HCT116 (cell line): ENCODE measurements around the gene RBM19. TPM values are rescaled to one million over a fixed set of nuclear protein-coding genes. Genes with fewer than 3 reads are reported as not detected.
"Not testable (repeated sequence)": the region's sequence is repeated elsewhere in the genome, so short reads cannot be mapped to it uniquely, and the experiment has no call there.

Experiments used
- ATAC-seq: fragments of 200-7000 bp; cut with Tn5 transposase; 2 replicates; pipeline ENCODE4 v1.9.1; 2020; ENCODE audit warnings: mild to moderate bottlenecking, moderate library complexity
- BruUV-seq: library from RNA; stranded (reverse); fragments of 400-500 nt; replicated peaks from 2 replicates; lab custom pipeline; 2021; lab: Mats Ljungman, UMichigan
- CTCF ChIA-PET: fragments of 300-600 bp; sonication (Branson Sonifier 250); formaldehyde crosslinking; loops from one replicate; lab custom pipeline; 2021; ENCODE audit warnings: antibody characterized with exemption; lab: Charles Lee
- POLR2A ChIA-PET: fragments of 300-600, 350-600 bp; sonication (Branson Sonifier 250); formaldehyde crosslinking; loops from one replicate; lab custom pipeline; 2021; ENCODE audit warnings: antibody characterized with exemption; lab: Charles Lee
- RAD21 ChIA-PET, 2 experiments: fragments of 300-600 bp; sonication (Branson Sonifier 250); formaldehyde crosslinking; loops; one replicate each; lab custom pipeline; 2023; ENCODE audit warnings: low total read pairs in 2 of 2; ENCODE audit not compliant: uncharacterized antibody in 2 of 2, unreplicated experiment in 2 of 2, low non-redundant PET in 1 of 2; lab: Charles Lee
- DNase-seq: peaks from one replicate; pipeline ENCODE4 v3.0.0-alpha.2; 2010; ENCODE audit warnings: low read depth, low spot score
- H2AFZ ChIP-seq: fragments of 200-600 bp; shearing (Covaris generic), sonication (generic); 2 replicates; pipeline ENCODE4 v1.6.1; 2017; ENCODE audit warnings: low read depth, mixed run types, mixed read lengths, antibody characterized with exemption, low read length; ENCODE audit not compliant: poor library complexity, severe bottlenecking
- H3K27ac ChIP-seq: 2 replicates; pipeline ENCODE4 v1.5.1; 2012; ENCODE audit warnings: low read depth, low read length
- H3K27me3 ChIP-seq: fragments of 200-600 bp; sonication (generic); 2 replicates; pipeline ENCODE4 v1.6.1; 2016; ENCODE audit warnings: mixed run types, low read length, mixed read lengths; ENCODE audit not compliant: insufficient read depth
- H3K36me3 ChIP-seq, 2 experiments: fragments of 200-500 bp in 1 of 2; fragments of 200-600 bp in 1 of 2; sonication (Bioruptor generic) in 1 of 2; sonication (generic) in 1 of 2; 2 replicates each; pipeline versions ENCODE4 v1.5.1 to v1.6.1; 2014 to 2016; ENCODE audit warnings: low read length in 2 of 2, inconsistent platforms in 1 of 2, mixed read lengths in 1 of 2, mixed run types in 1 of 2; ENCODE audit not compliant: insufficient read depth in 2 of 2, control insufficient read depth in 1 of 2
- H3K4me1 ChIP-seq, 2 experiments: fragments of 200-600 bp in 1 of 2; sonication (generic) in 1 of 2; 2 replicates each; pipeline versions ENCODE4 v1.5.1 to v1.6.1; 2012 to 2017; ENCODE audit warnings: low read length in 2 of 2, inconsistent platforms in 1 of 2, mild to moderate bottlenecking in 1 of 2, mixed read lengths in 1 of 2, mixed run types in 1 of 2, moderate library complexity in 1 of 2; ENCODE audit not compliant: insufficient read depth in 2 of 2, control insufficient read depth in 1 of 2
- H3K4me2 ChIP-seq: fragments of 200-600 bp; sonication (generic); 2 replicates; pipeline ENCODE4 v1.6.1; 2017; ENCODE audit warnings: mixed run types, low read length, mixed read lengths
- H3K4me3 ChIP-seq, 2 experiments: fragments of 200-600 bp in 1 of 2; sonication (generic) in 1 of 2; replicated peaks in 1 of 2; 2 replicates each; pipeline ENCODE4 v1.5.1; 2011 to 2016; ENCODE audit warnings: low read length in 2 of 2, control low read depth in 1 of 2, low read depth in 1 of 2, mild to moderate bottlenecking in 1 of 2, mixed read lengths in 1 of 2, mixed run types in 1 of 2
- H3K79me2 ChIP-seq: fragments of 200-600 bp; sonication (generic); 2 replicates; pipeline ENCODE4 v1.6.1; 2017; ENCODE audit warnings: mild to moderate bottlenecking, mixed run types, low read length, moderate library complexity, mixed read lengths; ENCODE audit not compliant: insufficient read depth
- H3K9ac ChIP-seq: fragments of 200-600 bp; sonication (generic); 2 replicates; pipeline ENCODE4 v1.6.1; 2016; ENCODE audit warnings: low read length, mixed read lengths
- H3K9me2 ChIP-seq: fragments of 200-600 bp; sonication (generic), shearing (Covaris generic); 2 replicates; pipeline ENCODE4 v1.6.1; 2017; ENCODE audit warnings: mixed run types, mild to moderate bottlenecking, moderate library complexity; ENCODE audit not compliant: insufficient read depth
- H3K9me3 ChIP-seq, 2 experiments: fragments of 200-500 bp in 1 of 2; fragments of 200-600 bp in 1 of 2; sonication (Bioruptor generic) in 1 of 2; sonication (generic) in 1 of 2; 2 replicates each; pipeline ENCODE4 v1.6.1; 2014 to 2017; ENCODE audit warnings: low read length in 2 of 2, mixed read lengths in 2 of 2, inconsistent platforms in 1 of 2, low read depth in 1 of 2, mild to moderate bottlenecking in 1 of 2, mixed run types in 1 of 2, moderate library complexity in 1 of 2; ENCODE audit not compliant: control insufficient read depth in 1 of 2, insufficient read depth in 1 of 2
- H4K20me1 ChIP-seq: fragments of 200-600 bp; sonication (generic), shearing (Covaris generic); 2 replicates; pipeline ENCODE4 v1.6.1; 2017; ENCODE audit warnings: mixed run types, mild to moderate bottlenecking, moderate library complexity; ENCODE audit not compliant: insufficient read depth
- EZH2phosphoT487 ChIP-seq: fragments of 200-600 bp; IDR thresholded peaks from 2 replicates; pipeline ENCODE4 v1.6.1; 2018; ENCODE audit warnings: antibody characterized with exemption, borderline replicate concordance
- JUND ChIP-seq: IDR thresholded peaks from 2 replicates; pipeline ENCODE4 v1.6.1; 2012
- POLR2AphosphoS5 ChIP-seq: IDR thresholded peaks from 2 replicates; pipeline ENCODE4 v1.6.1; 2011; ENCODE audit warnings: mild to moderate bottlenecking, low read depth, low read length, moderate library complexity
- RAD21 ChIP-seq: IDR thresholded peaks from 2 replicates; pipeline ENCODE4 v1.6.1; 2012; ENCODE audit warnings: low read depth, mild to moderate bottlenecking
- SP1 ChIP-seq: IDR thresholded peaks from 2 replicates; pipeline ENCODE4 v1.6.1; 2012; ENCODE audit warnings: low read depth
- YY1 ChIP-seq: IDR thresholded peaks from 2 replicates; pipeline ENCODE4 v1.6.1; 2011; ENCODE audit warnings: low read length, low read depth, moderate library complexity, mild to moderate bottlenecking; ENCODE audit not compliant: insufficient replicate concordance; ENCODE audit errors: extremely low read depth
- intact Hi-C: fragments of 100-400 bp; cut with micrococcal nuclease; formaldehyde crosslinking; loops from 2 replicates; pipeline ENCODE4 v1.10.0; 2022
- total RNA-seq: library from RNA; stranded (reverse); gene quantifications from one replicate; pipeline ENCODE4 v1.2.1, GENCODE V29; 2021; ENCODE audit not compliant: unreplicated experiment
- TF ChIP-seq, protein P1 (sequence below), 3 experiments: fragments of 200-600 bp in 1 of 3; sonication (generic) in 1 of 3; IDR thresholded peaks in 2 of 3; conservative IDR thresholded peaks in 1 of 3; 2 replicates each; pipeline ENCODE4 v1.5.1; 2012 to 2017; ENCODE audit warnings: low read depth in 2 of 3, low read length in 2 of 3, antibody characterized with exemption in 1 of 3, borderline replicate concordance in 1 of 3, control low read depth in 1 of 3, mild to moderate bottlenecking in 1 of 3, mixed read lengths in 1 of 3, mixed run types in 1 of 3, moderate library complexity in 1 of 3; ENCODE audit not compliant: insufficient read depth in 1 of 3

Gene RBM19
- total RNA-seq, 1 experiment from 2014 or later: 30.7 TPM

DNA sequence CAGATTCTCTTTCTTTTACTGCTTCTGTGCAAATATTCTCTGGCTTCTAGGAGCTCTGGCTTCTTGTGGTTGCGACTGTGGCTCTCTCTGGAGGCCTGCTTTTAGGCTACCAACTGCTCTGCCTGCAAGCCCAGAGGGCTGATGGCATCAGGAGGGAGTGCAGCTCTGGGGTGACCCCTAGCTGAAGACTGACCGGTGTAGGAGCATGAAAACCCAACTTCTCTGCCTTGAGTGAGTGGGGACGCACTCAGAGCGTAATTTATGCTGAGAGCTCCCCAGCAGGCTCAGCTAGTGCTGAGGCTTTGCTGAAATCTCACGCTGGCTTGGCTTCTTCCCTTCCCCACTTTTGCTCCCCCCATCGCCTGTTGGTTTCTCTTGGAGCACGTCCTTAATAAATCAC, 29.9 kb upstream of the RBM19 start:
- H3K27ac ChIP-seq: no peak overlapping the region

GRCh38 chr12:113994051-113994450, 27.9 kb upstream of the RBM19 start:
- POLR2A ChIA-PET: no interaction called here
- intact Hi-C loops: no loop called here
- H3K27me3 ChIP-seq: peaks cover 79% of the 10 kb centered on the region

More for the DNA sequence above, 29.9 kb upstream of the RBM19 start:
- no peaks in the 10 kb centered on the region for H3K4me1 ChIP-seq
- POLR2A ChIA-PET: no interaction called here
- no peaks in the 10 kb centered on the region for H3K36me3 ChIP-seq
- intact Hi-C loops: no loop called here
- H3K4me2 ChIP-seq: no peak overlapping the region
- no peaks in the 10 kb centered on the region for H3K79me2 ChIP-seq
- no peak overlapping the region for H3K9ac ChIP-seq
- RAD21 ChIA-PET: no interaction called here
- H3K4me3 ChIP-seq: no peak overlapping the region
- peak; percentile 74 for ATAC-seq
- H3K9me3 ChIP-seq: no peaks in the 10 kb centered on the region
- peaks cover 73% of the 10 kb centered on the region for H3K27me3 ChIP-seq
- no peak overlapping the region for H2AFZ ChIP-seq
- BruUV-seq: no TSS peak
- no peaks in the 10 kb centered on the region for H3K9me2 ChIP-seq
- CTCF ChIA-PET: interaction anchor here (2.7 kb wide), 1 partner anchor 16 kb away, joined by 13 read pairs; no protein-coding TSS in a partner anchor
- DNase-seq: no peak
- no peaks in the 10 kb centered on the region for H4K20me1 ChIP-seq
- TF ChIP-seq JUND: no peak
- TF ChIP-seq, protein P1, sequence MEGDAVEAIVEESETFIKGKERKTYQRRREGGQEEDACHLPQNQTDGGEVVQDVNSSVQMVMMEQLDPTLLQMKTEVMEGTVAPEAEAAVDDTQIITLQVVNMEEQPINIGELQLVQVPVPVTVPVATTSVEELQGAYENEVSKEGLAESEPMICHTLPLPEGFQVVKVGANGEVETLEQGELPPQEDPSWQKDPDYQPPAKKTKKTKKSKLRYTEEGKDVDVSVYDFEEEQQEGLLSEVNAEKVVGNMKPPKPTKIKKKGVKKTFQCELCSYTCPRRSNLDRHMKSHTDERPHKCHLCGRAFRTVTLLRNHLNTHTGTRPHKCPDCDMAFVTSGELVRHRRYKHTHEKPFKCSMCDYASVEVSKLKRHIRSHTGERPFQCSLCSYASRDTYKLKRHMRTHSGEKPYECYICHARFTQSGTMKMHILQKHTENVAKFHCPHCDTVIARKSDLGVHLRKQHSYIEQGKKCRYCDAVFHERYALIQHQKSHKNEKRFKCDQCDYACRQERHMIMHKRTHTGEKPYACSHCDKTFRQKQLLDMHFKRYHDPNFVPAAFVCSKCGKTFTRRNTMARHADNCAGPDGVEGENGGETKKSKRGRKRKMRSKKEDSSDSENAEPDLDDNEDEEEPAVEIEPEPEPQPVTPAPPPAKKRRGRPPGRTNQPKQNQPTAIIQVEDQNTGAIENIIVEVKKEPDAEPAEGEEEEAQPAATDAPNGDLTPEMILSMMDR (IDR thresholded peaks at IDR 0.05 in 2 of 3, conservative IDR thresholded peaks at IDR 0.05 in 1 of 3; ENCODE audit: borderline replicate concordance in 1 of 3, insufficient read depth in 1 of 3, low read depth in 2 of 3, low read length in 2 of 3): peak in 1 of 3 experiments; percentile 23; a peak in 2 of 6 replicates
- no peak for TF ChIP-seq POLR2AphosphoS5
- no peak for TF ChIP-seq SP1
- no peak for TF ChIP-seq EZH2phosphoT487

DNA sequence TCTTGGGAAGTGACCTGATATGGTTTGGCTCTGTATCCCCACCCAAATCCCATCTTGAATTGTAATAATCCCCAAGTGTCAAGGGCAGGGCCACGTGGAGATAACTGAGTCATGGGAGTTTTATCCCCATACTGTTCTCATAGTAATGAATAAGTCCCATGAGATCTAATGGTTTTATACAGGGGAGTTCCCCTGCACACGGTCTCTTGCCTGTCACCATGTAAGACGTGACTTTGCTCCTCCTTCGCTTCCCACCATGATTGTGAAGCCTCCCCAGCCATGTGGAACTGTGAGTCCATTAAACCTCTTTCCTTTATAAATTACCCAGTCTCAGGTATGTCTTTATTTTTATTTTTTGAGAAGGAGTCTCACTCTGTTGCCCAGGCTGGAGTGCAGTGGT, 26.6 kb upstream of the RBM19 start:
- peaks cover 84% of the 10 kb centered on the region for H3K27me3 ChIP-seq
- H3K4me3 ChIP-seq, ATAC-seq, H3K4me2 ChIP-seq, H4K20me1 ChIP-seq, H3K9me3 ChIP-seq, BruUV-seq, H3K79me2 ChIP-seq, H3K27ac ChIP-seq, H3K9ac ChIP-seq, RAD21 ChIA-PET, H3K36me3 ChIP-seq, H3K4me1 ChIP-seq, H3K9me2 ChIP-seq, DNase-seq, H2AFZ ChIP-seq, CTCF ChIA-PET, intact Hi-C loops, POLR2A ChIA-PET: not testable (repeated sequence)

More at GRCh38 chr12:113994051-113994450, 27.9 kb upstream of the RBM19 start:
- H3K4me3 ChIP-seq: no peak overlapping the region
- DNase-seq: no peak
- H3K27ac ChIP-seq: no peak overlapping the region
- H3K9ac ChIP-seq: no peak overlapping the region
- TF ChIP-seq RAD21 (no peak), YY1 (no peak)
- H3K79me2 ChIP-seq: no peaks in the 10 kb centered on the region
- H3K36me3 ChIP-seq: no peaks in the 10 kb centered on the region
- no peak for ATAC-seq
- ChIA-PET RAD21 (no interaction called here), CTCF (no interaction called here)
- no TSS peak for BruUV-seq
- H2AFZ ChIP-seq: no peak overlapping the region
- H3K4me1 ChIP-seq: no peaks in the 10 kb centered on the region
- H4K20me1 ChIP-seq: no peaks in the 10 kb centered on the region
- H3K9me3 ChIP-seq: no peaks in the 10 kb centered on the region
- H3K4me2 ChIP-seq: no peak overlapping the region
- no peaks in the 10 kb centered on the region for H3K9me2 ChIP-seq
